Measurements from ENCODE around the gene SYNE2. TPM values are rescaled to one million over a fixed set of nuclear protein-coding genes. Genes with fewer than 3 reads are reported as not detected.

SYNE2 gene
- total and polyA plus RNA-seq, 10 of the 15 experiments (the other 5 are each of a cell fraction or from before 2014, with no cell fraction given) = 2.1 to 52.7 (median 38.1) TPM

GRCh38 chr14:64053694-64054669 is 201.2 kb downstream of the SYNE2 start:
- no TSS peak for BruUV-seq (replicated peaks)
- in situ Hi-C loops (cut with MboI) (no loop called here), intact Hi-C loops (cut with micrococcal nuclease; ENCODE audit: unreplicated experiment) (no loop called here)
- Histone ChIP-seq H3K27me3 (replicated peaks in 1 of 2; ENCODE audit: control insufficient read depth in 2 of 2, insufficient read depth in 2 of 2, low read length in 1 of 2) (no peaks in the 10 kb centered on the region), H3K79me2 (ENCODE audit: control insufficient read depth, insufficient read depth, low read length) (no peaks in the 10 kb centered on the region), H3K4me2 (ENCODE audit: control insufficient read depth, insufficient read depth) (no peak overlapping the region), H3K4me1 (ENCODE audit: control insufficient read depth, insufficient read depth, low read length) (no peaks in the 10 kb centered on the region), H3K36me3 (ENCODE audit: control insufficient read depth in 2 of 2, insufficient read depth in 2 of 2, low read length in 1 of 2) (peaks cover 2 to 6% of the 10 kb centered on the region in 2 experiments; a peak in 3 of 4 replicates), H4K20me1 (ENCODE audit: control insufficient read depth, insufficient read depth) (no peaks in the 10 kb centered on the region), H2AFZ (ENCODE audit: control insufficient read depth, low read depth, low read length) (no peak overlapping the region), H3K9ac (ENCODE audit: control insufficient read depth, insufficient read depth, low read length) (no peak overlapping the region), H3K9me3 (replicated peaks; ENCODE audit: control insufficient read depth, insufficient read depth, low read length) (no peaks in the 10 kb centered on the region), H3K4me3 (no peak overlapping the region), H3K27ac (ENCODE audit: control insufficient read depth, insufficient read depth) (no peak overlapping the region)
- 62% methylated on average over 10 of the region's 10 CpGs for WGBS (ENCODE audit: insufficient coverage, insufficient replicate concordance, low lambda C conversion rate, missing lambda C conversion rate)
- FAIRE-seq (no peak), DNase-seq (ENCODE audit: low read depth, low spot score) (no peak), ATAC-seq (no peak)
- TF ChIP-seq ESRRA (IDR thresholded peaks at IDR 0.05; ENCODE audit: low read length) = no peak
- TF ChIP-seq ZNF384 (IDR thresholded peaks at IDR 0.05; ENCODE audit: borderline replicate concordance, low read depth, low read length) = no peak
- TF ChIP-seq KLF5 (IDR thresholded peaks at IDR 0.05; ENCODE audit: partially characterized antibody) = no peak
- TF ChIP-seq REST (IDR thresholded peaks at IDR 0.05; ENCODE audit: low read depth, low read length) = no peak
- TF ChIP-seq CBX3 (IDR thresholded peaks at IDR 0.05; ENCODE audit: borderline replicate concordance, low read depth) = no peak
- TF ChIP-seq NFYB (IDR thresholded peaks at IDR 0.05; ENCODE audit: insufficient read depth, low read depth, low read length) = no peak
- no peak for TF ChIP-seq NKRF (conservative IDR thresholded peaks at IDR 0.05)
- TF ChIP-seq LARP7 (IDR thresholded peaks at IDR 0.05) = no peak
- TF ChIP-seq EP300 (IDR thresholded peaks at IDR 0.05; ENCODE audit: borderline replicate concordance in 1 of 2, control insufficient read depth in 1 of 2, low read depth in 2 of 2, low read length in 2 of 2) = no peak
- TF ChIP-seq MXI1 (IDR thresholded peaks at IDR 0.05; ENCODE audit: low read depth, low read length) = no peak
- TF ChIP-seq RFX5 (IDR thresholded peaks at IDR 0.05; ENCODE audit: low read depth, low read length) = no peak
- no peak for TF ChIP-seq NR2F1 (conservative IDR thresholded peaks at IDR 0.05)
- no peak for TF ChIP-seq CHD4 (IDR thresholded peaks at IDR 0.05)
- no peak for TF ChIP-seq BHLHE40 (IDR thresholded peaks at IDR 0.05; ENCODE audit: borderline replicate concordance in 1 of 2, low read depth in 2 of 2, low read length in 1 of 2)
- TF ChIP-seq RAD51 (IDR thresholded peaks at IDR 0.05) = no peak
- TF ChIP-seq SMAD1 (IDR thresholded peaks at IDR 0.05; ENCODE audit: low read depth, partially characterized antibody) = no peak
- no peak for TF ChIP-seq SPI1 (IDR thresholded peaks at IDR 0.05; ENCODE audit: borderline replicate concordance, insufficient read depth, low read depth, low read length)
- ChIA-PET RAD21 (ENCODE audit: unreplicated experiment) (no interaction called here), CTCF (interaction anchor here (1.1 kb wide), 1 partner anchor 250 kb away, joined by 3 read pairs; no protein-coding TSS in a partner anchor), SMC1A (ENCODE audit: uncharacterized antibody, unreplicated experiment) (interaction anchor here (0.6 to 1.4 kb wide), 3 partner anchors 9 to 249 kb away, joined by 3 read pairs; no protein-coding TSS in a partner anchor), POLR2A (interaction anchor here (0.6 kb wide), 1 partner anchor 192 kb away, joined by 6 read pairs; no protein-coding TSS in a partner anchor)
